ENCODE measurements around the gene DGKB.

DGKB gene

GRCh38 chr7:14389181-14389591 lies 513.4 kb downstream of the DGKB start:
- no peak for TF ChIP-seq CTCF (IDR thresholded peaks at IDR 0.05)
- no peak for DNase-seq (ENCODE audit: low spot score)
- Histone ChIP-seq H3K27ac (no peak overlapping the region), H3K4me3 (no peak overlapping the region)

GRCh38 chr7:14385074-14385473 lies 517.5 kb downstream of the DGKB start:
- Histone ChIP-seq H3K27ac (no peak overlapping the region), H3K4me3 (no peak overlapping the region)
- no peak for TF ChIP-seq CTCF (IDR thresholded peaks at IDR 0.05)
- no peak for DNase-seq (ENCODE audit: low spot score)

- Histone ChIP-seq H3K4me3 (no peak overlapping the region), H3K27ac (no peak overlapping the region)
- no peak for DNase-seq (ENCODE audit: low spot score)
- TF ChIP-seq CTCF (IDR thresholded peaks at IDR 0.05) = no peak
Observed at GRCh38 chr7:14381936-14382335, 520.6 kb downstream of the DGKB start.

- DNase-seq (ENCODE audit: low spot score) = no peak
- no peak for TF ChIP-seq CTCF (IDR thresholded peaks at IDR 0.05)
- Histone ChIP-seq H3K4me3 (no peak overlapping the region), H3K27ac (no peak overlapping the region)
Observed at GRCh38 chr7:14381306-14381705, 521.2 kb downstream of the DGKB start.

GRCh38 chr7:14380881-14381280 lies 521.7 kb downstream of the DGKB start:
- TF ChIP-seq CTCF (IDR thresholded peaks at IDR 0.05) = no peak
- H3K4me3 ChIP-seq = no peak overlapping the region
- no peak for DNase-seq (ENCODE audit: low spot score)
- H3K27ac ChIP-seq = no peak overlapping the region

- H3K27ac ChIP-seq = peak overlapping the region in 1 of 2 donors; percentile 10
- no peak overlapping the region for H3K4me3 ChIP-seq
- DNase-seq (ENCODE audit: low spot score) = no peak
- TF ChIP-seq CTCF (IDR thresholded peaks at IDR 0.05) = no peak
Observed at GRCh38 chr7:14377646-14378266, 524.8 kb downstream of the DGKB start.

GRCh38 chr7:14376711-14377110 lies 525.8 kb downstream of the DGKB start:
- no peak for DNase-seq (ENCODE audit: low spot score)
- no peak overlapping the region for H3K4me3 ChIP-seq
- no peak for TF ChIP-seq CTCF (IDR thresholded peaks at IDR 0.05)
- no peak overlapping the region for H3K27ac ChIP-seq
